Stomach (tissue), 9 donors: ENCODE measurements around the gene TSTD1. TPM values are rescaled to one million over a fixed set of nuclear protein-coding genes. Genes with fewer than 3 reads are reported as not detected.

ENCODE experiments used
- DNase-seq, 2 donors: peaks; one replicate each; pipeline versions ENCODE4 v3.0.0 to v3.0.0-alpha.2; 2013 to 2019
- H3K27ac ChIP-seq, 5 donors: fragments of 200-600 bp in 4 of 5; sonication (generic) in 4 of 5; one replicate each; pipeline ENCODE4 v1.5.1; 2013 to 2019; ENCODE audit warnings: mild to moderate bottlenecking in 1 of 5, moderate library complexity in 1 of 5
- H3K27me3 ChIP-seq, 3 donors: fragments of 200-600 bp; sonication (generic); one replicate each; pipeline ENCODE4 v1.5.1; 2017 to 2019; ENCODE audit warnings: mixed run types in 1 of 3
- H3K36me3 ChIP-seq, 4 donors: fragments of 200-600 bp; sonication (generic); 1 replicate in 3 of 4; 2 replicates in 1 of 4; pipeline ENCODE4 v1.5.1; 2016 to 2019
- H3K4me1 ChIP-seq, 4 donors: fragments of 200-600 bp; sonication (generic); one replicate each; pipeline ENCODE4 v1.5.1; 2016 to 2019
- H3K4me3 ChIP-seq, 4 donors: fragments of 200-600 bp; sonication (generic) in 3 of 4; one replicate each; pipeline ENCODE4 v1.5.1; 2016 to 2019; ENCODE audit warnings: mild to moderate bottlenecking in 1 of 4
- H3K9me3 ChIP-seq, 4 donors: fragments of 200-600 bp; sonication (generic); one replicate each; pipeline ENCODE4 v1.5.1; 2016 to 2019
- CTCF ChIP-seq, 7 experiments: fragments of 450-650 bp in 4 of 7; fragments of 200-600 bp in 3 of 7; sonication (generic) in 3 of 7; IDR thresholded peaks; one replicate each; pipeline ENCODE4 v1.5.1; 2016 to 2019; ENCODE audit warnings: antibody characterized with exemption in 7 of 7, control low read depth in 2 of 7, mild to moderate bottlenecking in 1 of 7
- EP300 ChIP-seq: sonication (generic); formaldehyde crosslinking; IDR thresholded peaks from one replicate; pipeline ENCODE4 v1.6.1; 2017; ENCODE audit warnings: antibody characterized with exemption
- POLR2A ChIP-seq, 4 donors: fragments of 450-650 bp; IDR thresholded peaks; one replicate each; pipeline ENCODE4 v1.6.1; 2016; ENCODE audit warnings: antibody characterized with exemption in 4 of 4, control low read depth in 2 of 4, mild to moderate bottlenecking in 1 of 4, moderate library complexity in 1 of 4
- POLR2AphosphoS5 ChIP-seq, 3 donors: sonication (generic); formaldehyde crosslinking; IDR thresholded peaks; one replicate each; pipeline ENCODE4 v1.6.1; 2016; ENCODE audit warnings: antibody characterized with exemption in 3 of 3
- WGBS, 5 donors: extraction: QIAGEN DNeasy Blood & Tissue Kit in 3 of 5; methylation state at CpG; one replicate each; pipeline versions ENCODE4 v1.1.5 to v1.1.7; 2013 to 2018; 5-methylcytosine and 5-hydroxymethylcytosine counted together
- intact Hi-C: fragments of 100-400 bp; cut with DNase I; formaldehyde crosslinking; loops from one replicate; pipeline ENCODE4 v1.15.1; 2023; ENCODE audit warnings: low total_unique reads
- polyA plus RNA-seq, 3 donors: library from polyadenylated mRNA; stranded (reverse); fragments of 200-250 nt; gene quantifications; one replicate each; pipeline ENCODE4 v1.2.3, GENCODE V29; 2013
- total RNA-seq, 5 donors: library from RNA; depleted of rRNA; stranded (reverse); fragments of >200 nt; gene quantifications; one replicate each; pipeline versions ENCODE4 v1.1.0 to v1.2.3, GENCODE V29; 2014 to 2016
- donor health status: healthy with polysubstance abuse.
- donor health status: Bipolar disorder and iron deficiency.
- donor health status: healthy.

The TSTD1 gene
- total and polyA plus RNA-seq, 8 donors, result 13.2 to 186 (median 112) TPM; not detected in 1

GRCh38 chr1:161039154-161039545 is 386 bp upstream of the TSTD1 start:
- no peaks in the 10 kb centered on the region for H3K27me3 ChIP-seq
- peak overlapping the region; percentile 60 to 71 (median 62) for H3K4me3 ChIP-seq
- 7 to 13% (median 9%) methylated on average over 3 of the region's 3 CpGs for WGBS, 5 donors
- H3K4me1 ChIP-seq, result peaks cover 10 to 46% (median 30%) of the 10 kb centered on the region in 4 donors
- intact Hi-C loops, result no loop called here
- no peak for DNase-seq
- no peak for TF ChIP-seq POLR2AphosphoS5 (IDR thresholded peaks at IDR 0.05)
- TF ChIP-seq EP300, result no peak
- no peak for TF ChIP-seq CTCF (IDR thresholded peaks at IDR 0.05)
- no peak for TF ChIP-seq POLR2A (IDR thresholded peaks at IDR 0.05)
- peak overlapping the region; percentile 30 to 86 (median 75) for H3K27ac ChIP-seq
- peaks cover 37 to 44% (median 43%) of the 10 kb centered on the region in 4 donors for H3K36me3 ChIP-seq
- H3K9me3 ChIP-seq, result no peaks in the 10 kb centered on the region

GRCh38 chr1:161037661-161038522 is 872 bp downstream of the TSTD1 start:
- TF ChIP-seq CTCF (IDR thresholded peaks at IDR 0.05) (no peak), EP300 (no peak), POLR2AphosphoS5 (IDR thresholded peaks at IDR 0.05) (no peak)
- 37 to 51% (median 43%) methylated on average over 20 to 21 of the region's 21 CpGs for WGBS, 5 donors
- Histone ChIP-seq H3K4me1 (peaks cover 6 to 35% (median 18%) of the 10 kb centered on the region in 4 donors), H3K27me3 (no peaks in the 10 kb centered on the region), H3K27ac (peak overlapping the region; percentile 30 to 86 (median 75)), H3K4me3 (peak overlapping the region; percentile 60 to 71 (median 62)), H3K36me3 (peaks cover 37 to 39% (median 38%) of the 10 kb centered on the region in 4 donors), H3K9me3 (no peaks in the 10 kb centered on the region)
- intact Hi-C loops, result no loop called here
- peak in 1 of 2 donors; percentile 56 for DNase-seq

GRCh38 chr1:161033751-161034150 is 5.0 kb downstream of the TSTD1 start:
- Histone ChIP-seq H3K27ac (no peak overlapping the region), H3K27me3 (no peaks in the 10 kb centered on the region), H3K36me3 (no peaks in the 10 kb centered on the region), H3K4me3 (no peak overlapping the region), H3K9me3 (no peaks in the 10 kb centered on the region), H3K4me1 (peaks cover 6 to 23% (median 10%) of the 10 kb centered on the region in 4 donors)
- intact Hi-C loops, result no loop called here
- TF ChIP-seq CTCF (IDR thresholded peaks at IDR 0.05) (no peak), POLR2A (IDR thresholded peaks at IDR 0.05) (no peak), POLR2AphosphoS5 (IDR thresholded peaks at IDR 0.05) (no peak), EP300 (no peak)
- DNase-seq, result no peak
- 90 to 96% (median 94%) methylated on average over 2 to 3 of the region's 3 CpGs for WGBS, 5 donors

GRCh38 chr1:161032409-161032808 is 6.4 kb downstream of the TSTD1 start:
- Histone ChIP-seq H3K27me3 (no peaks in the 10 kb centered on the region), H3K36me3 (no peaks in the 10 kb centered on the region), H3K27ac (peak overlapping the region in 1 of 5 donors; percentile 64), H3K4me3 (no peak overlapping the region), H3K9me3 (no peaks in the 10 kb centered on the region), H3K4me1 (peaks cover 0 to 11% (median 0%) of the 10 kb centered on the region in 4 donors)
- no peak for TF ChIP-seq EP300
- TF ChIP-seq POLR2A (IDR thresholded peaks at IDR 0.05), result no peak
- no peak for TF ChIP-seq POLR2AphosphoS5 (IDR thresholded peaks at IDR 0.05)
- no peak for TF ChIP-seq CTCF (IDR thresholded peaks at IDR 0.05)
- no peak for DNase-seq
- 50 to 79% (median 73%) methylated on average over 1 of the region's 1 CpG for WGBS, 5 donors
- intact Hi-C loops, result no loop called here
